NCI-H1105 treated with DMSO at 0.1 percent for 48 hours (cell line): Measurements from ENCODE around the gene EVI5L.
"Not testable (repeated sequence)": the region's sequence is repeated elsewhere in the genome, so short reads cannot be mapped to it uniquely, and the experiment has no call there.

Source experiments
- DNase-seq: peaks from one replicate; lab custom pipeline; 2025; lab: John Stamatoyannopoulos, UW

EVI5L gene

GRCh38 chr19:7829561-7830271 lies at the start of gene EVI5L:
Gene EVI5L (plus strand): TSS chr19:7830218. CDS start chr19:7846543, 16,325 bp downstream.
- DNase-seq, result peak; percentile 100

DNA sequence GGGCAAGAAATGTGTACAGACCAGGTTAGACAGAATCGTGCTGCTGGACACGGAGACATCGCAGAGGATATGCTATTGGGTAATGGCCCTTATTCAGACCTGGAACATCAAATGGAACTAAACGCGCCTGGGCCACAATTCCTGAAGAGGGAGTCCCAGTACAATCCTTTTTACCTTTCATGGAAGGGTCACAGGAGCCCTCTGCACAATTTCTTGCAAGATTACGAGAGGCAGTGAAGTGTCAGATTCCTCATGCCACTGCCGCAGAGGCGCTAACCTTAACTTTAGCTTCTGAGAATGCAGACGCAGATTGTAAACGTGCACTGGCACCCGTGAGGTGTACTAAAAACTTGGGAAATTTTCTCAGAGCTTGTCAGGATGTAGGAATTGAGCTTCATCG lies 48.9 kb upstream of the EVI5L start:
- no peak for DNase-seq

DNA sequence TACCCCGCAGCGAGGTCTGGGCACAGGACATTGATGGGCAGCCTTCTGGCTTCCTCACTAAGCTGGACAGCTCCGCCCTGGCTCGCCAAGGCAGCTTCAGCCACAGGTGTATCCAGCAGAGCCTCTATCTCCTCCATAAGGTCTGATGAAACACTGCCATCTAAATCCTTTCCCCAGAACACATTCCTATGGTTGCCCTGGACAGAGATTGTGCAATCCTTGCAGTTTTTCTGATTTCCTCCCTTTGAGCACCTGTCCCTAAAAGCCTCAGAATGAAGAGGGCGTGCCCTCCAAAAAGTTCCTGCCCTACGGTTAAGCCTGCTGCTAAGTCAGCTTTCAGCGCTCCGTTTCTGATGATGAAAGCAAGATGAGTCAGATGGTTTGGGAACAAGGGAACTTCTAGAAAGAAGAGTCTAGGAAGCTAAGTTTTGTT lies 46.0 kb upstream of the EVI5L start:
- no peak for DNase-seq

- DNase-seq, result no peak
These were observed 45.2 kb upstream of the EVI5L start for GRCh38 chr19:7784856-7785255.

- no peak for DNase-seq
These were observed 42.9 kb upstream of the EVI5L start for GRCh38 chr19:7787141-7787540.

DNA sequence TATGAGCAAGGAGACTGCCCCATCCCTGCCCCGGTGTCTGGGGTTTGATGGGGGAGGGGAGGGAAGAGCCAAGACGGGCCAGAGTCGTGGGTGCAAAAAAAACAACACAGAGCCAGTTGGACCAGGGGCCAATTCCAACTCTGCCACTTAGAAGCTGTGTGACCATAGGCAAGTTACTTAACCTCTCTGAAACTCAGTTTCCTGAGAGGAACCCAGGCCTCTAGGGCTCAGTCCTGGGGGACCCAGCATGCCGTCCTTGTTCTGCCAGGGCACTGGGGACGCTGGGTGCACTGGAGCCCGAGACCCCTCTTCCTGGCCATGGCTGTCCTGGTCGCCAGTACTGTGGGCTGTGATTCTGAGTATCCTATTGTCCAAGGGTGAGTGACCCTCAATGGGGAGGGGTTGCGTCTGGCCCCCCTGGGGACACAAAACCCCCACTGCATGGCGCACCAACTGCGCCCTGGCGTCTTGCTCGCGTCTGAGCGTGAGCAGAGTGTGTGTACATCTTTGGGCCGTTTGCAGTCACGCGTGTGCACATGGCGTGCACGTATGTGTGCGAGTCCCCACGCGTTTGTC lies 42.3 kb upstream of the EVI5L start:
- DNase-seq, result no peak

DNA sequence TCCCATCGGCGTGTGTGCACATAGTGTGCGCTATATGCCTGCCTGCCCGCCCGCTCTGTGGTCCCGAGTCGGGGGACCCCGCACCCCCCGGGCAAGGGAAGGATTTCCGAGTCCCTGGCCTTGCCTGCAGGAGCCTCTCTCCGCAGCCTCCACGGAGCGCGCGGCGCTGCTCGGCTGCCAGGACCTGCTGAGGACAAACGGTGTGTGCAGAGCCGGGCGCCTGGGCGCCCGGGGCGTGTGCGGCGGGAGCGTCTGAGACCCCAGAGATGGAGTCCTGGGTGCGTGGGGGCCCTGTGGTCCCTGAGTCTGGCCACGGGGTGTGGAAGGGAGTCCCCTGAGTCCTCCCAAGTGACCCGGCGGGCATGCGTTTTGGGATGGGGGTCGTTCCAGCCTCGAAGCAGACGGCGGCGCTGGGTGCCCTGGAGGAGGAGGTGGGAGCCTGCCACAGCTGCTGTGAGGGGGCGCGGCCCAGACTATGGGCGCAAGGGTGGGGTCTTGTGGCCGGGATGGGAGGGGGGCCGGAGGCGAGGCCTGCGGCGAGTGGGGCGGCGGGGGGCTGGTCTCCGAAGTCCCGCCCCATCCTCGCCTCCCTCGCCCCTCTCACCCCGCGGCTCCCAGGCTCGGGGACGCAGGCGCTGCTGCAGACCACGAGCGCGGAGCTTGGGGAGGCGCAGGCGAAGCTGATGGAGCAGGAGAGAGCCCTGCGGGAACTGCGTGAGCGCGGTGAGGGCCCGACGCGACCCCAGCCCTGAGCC lies 41.7 kb upstream of the EVI5L start:
- DNase-seq, result no peak

DNA sequence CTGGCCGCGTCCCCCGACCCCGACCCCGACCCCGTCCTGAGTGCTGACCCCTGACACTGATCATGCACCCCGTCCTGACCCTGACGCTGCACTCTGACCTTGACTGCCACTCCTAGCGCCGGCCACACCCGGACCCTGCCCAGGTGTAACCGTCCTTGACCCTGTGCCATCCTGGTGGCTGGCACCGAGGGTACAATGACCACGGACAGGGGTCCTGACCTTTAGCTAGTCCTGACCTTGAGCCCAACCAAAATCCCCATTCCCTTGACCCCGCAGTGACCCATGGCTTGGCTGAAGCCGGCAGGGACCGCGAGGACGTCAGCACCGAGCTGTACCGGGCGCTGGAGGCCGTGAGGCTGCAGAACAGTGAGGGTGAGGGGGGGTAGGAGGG lies 41.1 kb upstream of the EVI5L start:
- DNase-seq, result no peak

GRCh38 chr19:7789447-7789846 lies 40.6 kb upstream of the EVI5L start:
- DNase-seq, result peak; percentile 17

DNA sequence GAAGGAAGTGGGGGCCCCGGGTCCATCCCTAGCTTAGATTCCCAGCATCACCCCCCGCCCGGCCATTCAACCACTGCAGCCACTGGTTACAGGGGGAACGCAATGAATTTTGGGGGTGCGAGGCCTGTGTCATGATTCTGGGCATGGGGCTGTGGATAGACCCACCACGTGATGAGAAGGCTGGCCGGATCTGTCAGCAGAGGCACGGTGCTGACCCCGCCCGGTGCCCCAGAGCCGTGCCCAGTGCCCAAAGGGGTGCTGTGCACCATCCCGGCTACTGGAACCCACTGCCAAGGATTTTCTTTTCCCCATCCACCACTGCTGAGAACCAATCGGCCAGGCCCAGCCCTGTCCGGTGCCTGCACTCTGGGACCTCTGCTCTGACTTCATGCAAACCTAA lies 39.6 kb upstream of the EVI5L start:
- no peak for DNase-seq

GRCh38 chr19:7792281-7792680 lies 37.7 kb upstream of the EVI5L start:
- DNase-seq, result no peak

GRCh38 chr19:7792701-7793100 lies 37.3 kb upstream of the EVI5L start:
- not testable (repeated sequence) for DNase-seq

DNA sequence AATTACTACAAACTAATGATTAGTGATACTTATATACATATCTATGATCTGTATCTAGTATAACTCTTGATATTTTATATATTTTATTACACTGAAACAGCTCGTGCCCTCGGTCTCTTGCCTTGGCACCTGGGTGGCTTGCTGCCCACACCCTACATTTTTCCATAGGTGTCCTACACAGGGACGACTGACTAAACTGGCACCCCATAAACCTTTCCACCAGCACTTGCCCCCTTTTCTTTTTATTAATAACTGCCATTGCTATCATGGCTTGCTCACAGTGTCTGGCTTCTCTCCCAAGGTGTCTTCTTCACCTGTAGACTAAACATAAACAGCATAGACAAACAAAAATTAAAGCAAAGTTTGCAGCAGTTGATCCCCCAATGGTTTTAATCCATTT lies 36.5 kb upstream of the EVI5L start:
- DNase-seq, result no peak

GRCh38 chr19:7795555-7796161 lies 34.4 kb upstream of the EVI5L start:
- peak; percentile 21 for DNase-seq

- DNase-seq, result peak; percentile 62
These were observed 30.2 kb upstream of the EVI5L start for GRCh38 chr19:7799640-7800355.

DNA sequence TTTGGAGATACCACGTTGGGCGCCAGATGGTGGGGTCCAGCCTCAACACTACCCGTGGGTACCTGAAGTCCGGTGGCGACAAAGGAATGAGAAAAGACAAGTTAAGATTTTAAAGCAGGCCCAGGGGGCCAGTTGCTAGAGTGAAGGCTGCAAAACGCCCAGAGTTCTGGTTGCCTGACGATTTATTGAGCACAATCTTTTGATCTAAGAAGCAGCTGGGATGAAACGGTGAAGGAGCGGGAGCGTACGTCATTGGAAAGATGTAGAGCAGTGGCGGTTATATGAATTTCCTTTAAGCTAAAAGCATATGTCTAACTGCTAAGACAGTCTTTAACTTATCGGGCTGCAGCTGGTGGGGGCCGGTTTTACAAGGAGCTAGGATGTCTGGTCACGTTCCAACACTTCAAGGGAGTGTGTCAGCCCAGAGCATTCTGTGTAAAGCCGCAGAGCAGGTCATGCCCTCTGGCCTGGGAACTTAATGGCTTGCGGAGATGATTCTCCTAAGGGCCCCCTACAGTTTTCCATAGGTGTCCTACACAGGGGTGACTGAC lies 28.9 kb upstream of the EVI5L start:
- no peak for DNase-seq

DNA sequence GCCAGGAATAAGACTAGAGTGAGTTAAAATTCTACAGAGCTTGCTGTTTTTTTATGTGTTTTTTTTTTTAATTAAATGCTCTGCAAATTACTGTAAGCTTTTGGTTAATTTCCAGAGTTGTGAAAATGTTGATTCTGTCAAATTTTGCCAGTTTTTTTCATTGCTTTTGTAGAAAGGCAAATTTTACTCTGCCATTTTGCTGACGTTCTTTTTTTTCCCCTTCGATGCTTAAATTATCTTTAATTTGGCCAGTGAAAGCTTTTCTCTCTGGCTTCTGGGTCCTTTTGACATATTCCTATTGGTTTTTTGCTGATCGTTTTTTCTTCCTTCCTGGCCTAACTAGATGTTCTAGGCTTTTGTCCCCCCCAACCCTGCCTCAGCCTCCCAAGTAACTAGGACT lies 23.8 kb upstream of the EVI5L start:
- DNase-seq, result no peak

DNA sequence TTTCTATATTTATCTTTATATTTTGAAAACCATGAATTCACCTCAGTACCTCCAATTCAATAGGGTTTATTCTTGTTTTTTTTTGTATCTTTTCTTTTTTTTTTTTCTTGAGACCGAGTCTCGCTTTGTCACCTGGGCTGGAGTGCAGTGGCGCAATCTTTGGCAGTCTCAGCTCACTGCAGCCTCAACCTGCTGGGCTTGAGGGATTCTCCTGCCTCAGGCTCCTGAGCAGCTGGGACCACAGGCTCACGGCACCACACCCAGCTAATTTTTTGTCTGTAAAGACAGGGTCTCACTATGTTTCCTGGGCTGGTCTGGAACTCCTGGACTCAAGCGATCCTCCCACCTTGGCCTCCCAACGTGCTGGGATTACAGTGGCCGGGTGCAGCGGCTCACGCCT lies 23.1 kb upstream of the EVI5L start:
- no peak for DNase-seq

DNA sequence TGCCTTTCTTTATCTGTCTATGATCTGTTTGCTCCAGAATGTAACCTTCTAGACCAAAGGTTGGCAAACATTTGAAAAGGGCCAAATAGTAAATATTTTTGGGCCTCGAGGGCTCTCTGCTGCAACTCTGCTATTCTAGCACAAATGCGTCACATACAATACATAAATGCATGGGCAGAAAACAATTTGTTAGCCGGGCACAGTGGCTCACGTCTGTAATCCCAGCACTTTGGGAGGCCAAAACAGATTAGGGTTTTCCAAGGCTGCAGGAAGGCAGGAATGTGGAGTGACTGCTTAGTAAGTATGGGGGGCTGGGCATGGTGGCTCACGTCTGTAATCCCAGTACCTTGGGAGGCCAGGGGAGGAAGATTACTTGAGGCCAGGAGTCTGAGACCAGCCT lies 21.9 kb upstream of the EVI5L start:
- no peak for DNase-seq

- DNase-seq, result no peak
These were observed 18.0 kb upstream of the EVI5L start for GRCh38 chr19:7811989-7812388.

DNA sequence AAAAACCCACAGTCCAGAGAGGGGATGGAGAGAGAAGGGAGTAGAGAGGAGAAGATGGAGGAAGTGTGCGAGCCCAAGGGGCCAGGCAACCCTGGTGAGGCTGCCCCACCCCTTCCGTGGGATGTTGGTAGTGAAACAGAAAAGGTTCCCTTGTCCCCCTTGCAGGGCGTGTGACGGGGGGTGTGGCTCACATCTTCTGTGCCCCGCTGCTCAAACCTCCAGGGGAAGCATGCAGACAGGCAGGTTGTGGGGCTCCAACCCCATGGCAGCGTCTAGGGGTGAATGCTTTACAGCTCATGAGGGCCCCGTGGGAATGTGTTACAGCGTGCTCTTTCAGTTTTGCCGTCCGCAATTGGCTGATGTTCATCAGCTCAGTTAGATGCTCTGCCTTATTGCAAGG lies 14.7 kb upstream of the EVI5L start:
- DNase-seq, result no peak

GRCh38 chr19:7816040-7816439 lies 14.0 kb upstream of the EVI5L start:
- not testable (repeated sequence) for DNase-seq
